GM23248 (cell line): ENCODE measurements around the gene TTLL9.

ENCODE experiments used
- EZH2 ChIP-seq: fragments of 200-600 bp; sonication (generic); IDR thresholded peaks from 2 replicates; pipeline ENCODE4 v1.6.1; 2018; ENCODE audit warnings: antibody characterized with exemption, mild to moderate bottlenecking; ENCODE audit not compliant: insufficient read depth, poor library complexity, severe bottlenecking
- EZH2phosphoT487 ChIP-seq: fragments of 200-600 bp; sonication (generic); IDR thresholded peaks from 2 replicates; pipeline ENCODE4 v1.6.1; 2018; ENCODE audit warnings: antibody characterized with exemption, moderate library complexity, mild to moderate bottlenecking, low read depth; ENCODE audit not compliant: insufficient read depth

GRCh38 chr20:31990641-31991338, 120.4 kb downstream of the TTLL9 start:
- TF ChIP-seq EZH2, result no peak
- TF ChIP-seq EZH2phosphoT487, result no peak
